Left lung (tissue), 10 donors: ENCODE data around the gene KRTAP9-6. TPM values are rescaled to one million over a fixed set of nuclear protein-coding genes. Genes with fewer than 3 reads are reported as not detected.

ENCODE experiments used
- ATAC-seq: fragments of 200-7000 bp; cut with Tn5 transposase; one replicate; pipeline ENCODE4 v1.9.1; 2020; ENCODE audit warnings: moderate library complexity
- DNase-seq, 4 donors: peaks; one replicate each; pipeline ENCODE4 v3.0.0-alpha.2; 2013 to 2020
- H3K27ac ChIP-seq, 2 donors: fragments of 200-600 bp; sonication (generic) in 1 of 2; one replicate each; pipeline versions ENCODE4 v1.5.0 to v1.8.0; 2020 to 2021
- H3K27me3 ChIP-seq, 2 donors: fragments of 200-600 bp; sonication (generic) in 1 of 2; one replicate each; pipeline versions ENCODE4 v1.5.0 to v1.8.0; 2020 to 2021
- H3K36me3 ChIP-seq, 2 donors: fragments of 200-600 bp; sonication (generic) in 1 of 2; one replicate each; pipeline versions ENCODE4 v1.5.0 to v1.8.0; 2020 to 2021
- H3K4me1 ChIP-seq, 2 donors: fragments of 200-600 bp; one replicate each; pipeline ENCODE4 v1.8.0; 2021
- H3K4me3 ChIP-seq, 2 donors: fragments of 200-600 bp; sonication (generic) in 1 of 2; one replicate each; pipeline versions ENCODE4 v1.5.0 to v1.8.0; 2020 to 2021; ENCODE audit warnings: mild to moderate bottlenecking in 1 of 2
- H3K9me3 ChIP-seq, 2 donors: fragments of 200-600 bp; sonication (generic) in 1 of 2; one replicate each; pipeline versions ENCODE4 v1.5.0 to v1.8.0; 2020 to 2021
- intact Hi-C, 2 donors: fragments of 100-400 bp; cut with DNase I; formaldehyde crosslinking; loops; one replicate each; pipeline versions ENCODE4 v1.11.2 to v1.14.2; 2022
- polyA plus RNA-seq, 6 donors: library from polyadenylated mRNA; unstranded; fragments of 120-200 nt; gene quantifications; one replicate each; pipeline ENCODE4 v1.2.1, GENCODE V29; 2013; ENCODE audit not compliant: insufficient read length in 6 of 6
- total RNA-seq, 2 donors: library from RNA; stranded (reverse); fragmentation: NEBNext Ultra II Directional; extraction: Animal tissue kit (Norgen Biotek cat#: 25700); gene quantifications; one replicate each; pipeline ENCODE4 v1.2.1, GENCODE V29; 2021
- TF ChIP-seq, protein P1 (sequence below), 2 donors: fragments of 200-600 bp; sonication (generic) in 1 of 2; IDR thresholded peaks; one replicate each; pipeline versions ENCODE4 v1.5.0 to v1.8.0; 2021; ENCODE audit warnings: antibody characterized with exemption in 2 of 2
- donor health status: DM: no; HTN: yes; CAD: no.
- donor health status: DM: no; HTN: no; CAD: no.

KRTAP9-6 gene
- total and polyA plus RNA-seq, 8 donors = 0.13 to 0.25 (median 0.23) TPM; not detected in 5

DNA sequence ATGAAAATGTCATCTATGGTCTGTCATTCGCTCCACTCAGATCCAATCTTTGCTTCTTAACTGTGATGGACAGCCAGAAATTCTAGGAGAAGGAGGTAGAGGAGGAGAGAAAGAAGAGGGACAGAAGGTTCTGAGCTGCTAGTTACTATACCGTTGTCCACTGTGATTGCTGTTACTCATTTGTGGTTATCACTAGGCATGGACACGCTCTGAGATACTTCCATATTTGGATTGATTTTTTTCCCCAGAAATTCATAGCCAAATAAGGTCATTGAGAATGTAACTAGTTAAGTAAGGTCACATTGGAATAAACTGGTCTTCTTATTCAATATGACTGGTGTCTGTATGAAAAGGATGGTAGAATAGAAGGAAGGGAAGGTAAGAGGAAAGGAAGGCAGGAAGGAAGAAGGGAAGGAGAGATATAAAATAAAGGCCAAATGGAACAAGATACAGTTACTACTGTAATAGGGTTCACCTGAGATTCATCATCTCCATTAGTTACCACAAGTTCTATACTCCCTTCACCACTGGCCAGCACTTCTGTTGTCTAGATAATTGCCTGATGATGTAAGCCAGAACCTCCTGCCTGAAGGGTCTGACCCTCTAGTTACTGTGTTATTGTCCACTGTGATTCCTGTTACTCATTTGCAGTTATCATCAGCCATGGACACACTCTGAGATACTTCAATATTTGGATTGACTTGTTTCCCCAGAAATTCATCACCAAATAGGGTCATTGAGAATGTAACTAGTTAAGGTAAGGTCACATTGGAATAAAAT, 13.2 kb downstream of the KRTAP9-6 start:
- ATAC-seq (no peak), DNase-seq (no peak)
- TF ChIP-seq, protein P1, sequence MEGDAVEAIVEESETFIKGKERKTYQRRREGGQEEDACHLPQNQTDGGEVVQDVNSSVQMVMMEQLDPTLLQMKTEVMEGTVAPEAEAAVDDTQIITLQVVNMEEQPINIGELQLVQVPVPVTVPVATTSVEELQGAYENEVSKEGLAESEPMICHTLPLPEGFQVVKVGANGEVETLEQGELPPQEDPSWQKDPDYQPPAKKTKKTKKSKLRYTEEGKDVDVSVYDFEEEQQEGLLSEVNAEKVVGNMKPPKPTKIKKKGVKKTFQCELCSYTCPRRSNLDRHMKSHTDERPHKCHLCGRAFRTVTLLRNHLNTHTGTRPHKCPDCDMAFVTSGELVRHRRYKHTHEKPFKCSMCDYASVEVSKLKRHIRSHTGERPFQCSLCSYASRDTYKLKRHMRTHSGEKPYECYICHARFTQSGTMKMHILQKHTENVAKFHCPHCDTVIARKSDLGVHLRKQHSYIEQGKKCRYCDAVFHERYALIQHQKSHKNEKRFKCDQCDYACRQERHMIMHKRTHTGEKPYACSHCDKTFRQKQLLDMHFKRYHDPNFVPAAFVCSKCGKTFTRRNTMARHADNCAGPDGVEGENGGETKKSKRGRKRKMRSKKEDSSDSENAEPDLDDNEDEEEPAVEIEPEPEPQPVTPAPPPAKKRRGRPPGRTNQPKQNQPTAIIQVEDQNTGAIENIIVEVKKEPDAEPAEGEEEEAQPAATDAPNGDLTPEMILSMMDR (IDR thresholded peaks at IDR 0.05) = no peak
- Histone ChIP-seq H3K36me3 (no peaks in the 10 kb centered on the region), H3K4me1 (no peaks in the 10 kb centered on the region), H3K27ac (no peak overlapping the region), H3K9me3 (no peaks in the 10 kb centered on the region), H3K27me3 (peaks cover 0 to 11% of the 10 kb centered on the region in 2 donors), H3K4me3 (no peak overlapping the region)
- intact Hi-C loops = no loop called here

DNA sequence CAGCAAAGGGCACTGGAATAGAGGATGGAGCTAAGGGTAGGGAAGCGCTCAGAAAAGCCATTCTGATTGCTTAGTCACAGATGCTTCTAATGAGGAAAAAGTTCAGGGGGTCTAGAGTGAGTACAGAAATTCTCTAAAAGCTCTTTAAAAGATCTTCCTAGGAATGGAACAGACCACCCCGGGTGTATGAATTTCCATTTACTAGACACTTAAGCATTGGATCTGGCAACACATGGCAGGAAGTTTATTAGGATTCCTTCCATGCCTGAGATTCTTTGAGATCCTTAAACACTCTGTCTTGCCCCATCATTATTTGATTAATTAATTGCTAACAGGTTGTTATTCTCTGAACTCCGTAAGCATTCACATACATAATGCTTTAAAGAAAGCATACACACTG, 18.9 kb downstream of the KRTAP9-6 start:
- DNase-seq = no peak
- Histone ChIP-seq H3K4me1 (peaks cover 0 to 3% of the 10 kb centered on the region in 2 donors), H3K9me3 (no peaks in the 10 kb centered on the region), H3K36me3 (no peaks in the 10 kb centered on the region), H3K27ac (no peak overlapping the region), H3K27me3 (peaks cover 0 to 5% of the 10 kb centered on the region in 2 donors), H3K4me3 (no peak overlapping the region)
- TF ChIP-seq, protein P1 (IDR thresholded peaks at IDR 0.05) = no peak
- ATAC-seq = no peak
- intact Hi-C loops = no loop called here

DNA sequence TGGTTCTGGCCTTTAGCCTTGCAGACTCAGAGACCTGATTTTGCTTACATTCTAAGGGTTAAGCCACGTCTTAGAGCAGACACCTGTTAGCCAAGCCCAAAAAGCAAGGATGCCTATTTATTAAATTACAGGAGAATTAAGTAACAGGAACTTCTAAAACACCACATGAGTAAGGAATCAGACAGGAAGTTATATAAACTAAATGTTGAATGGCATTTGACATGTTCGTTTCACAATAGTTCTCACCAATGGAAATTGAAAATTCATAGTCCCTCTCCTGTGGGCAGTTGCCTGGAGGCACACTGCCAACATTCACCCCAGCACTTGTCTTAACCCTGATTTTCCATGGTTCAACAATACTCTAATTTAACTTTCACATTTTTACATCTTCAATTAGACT, 19.4 kb downstream of the KRTAP9-6 start:
- intact Hi-C loops = no loop called here
- Histone ChIP-seq H3K4me1 (peaks cover 0 to 3% of the 10 kb centered on the region in 2 donors), H3K27me3 (peaks cover 0 to 5% of the 10 kb centered on the region in 2 donors), H3K27ac (no peak overlapping the region), H3K36me3 (no peaks in the 10 kb centered on the region), H3K9me3 (no peaks in the 10 kb centered on the region), H3K4me3 (no peak overlapping the region)
- ATAC-seq = no peak
- TF ChIP-seq, protein P1 (IDR thresholded peaks at IDR 0.05) = no peak
- DNase-seq = no peak

DNA sequence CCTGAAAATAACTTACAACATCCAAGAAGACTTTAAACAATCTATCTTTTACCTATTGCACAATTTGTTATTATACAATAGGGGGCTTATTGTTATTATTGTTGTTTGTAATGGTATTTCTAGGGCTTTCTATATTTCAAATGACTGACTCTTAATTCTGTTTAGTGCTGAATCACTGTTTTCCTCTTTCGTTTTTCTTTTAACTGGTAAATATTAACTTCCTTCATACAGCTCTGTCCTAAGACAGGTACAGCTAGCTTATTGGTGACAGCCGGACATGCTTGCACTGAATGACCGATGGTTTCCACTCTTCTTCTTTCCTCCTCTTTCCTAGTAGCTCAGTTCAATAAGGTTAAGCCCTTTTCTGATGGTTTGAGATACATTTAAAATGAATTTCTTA, 21.9 kb downstream of the KRTAP9-6 start:
- TF ChIP-seq, protein P1 (IDR thresholded peaks at IDR 0.05) = no peak
- no peak overlapping the region for H3K4me3 ChIP-seq
- H3K27ac ChIP-seq = no peak overlapping the region
- ATAC-seq (no peak), DNase-seq (no peak)
- H3K4me1 ChIP-seq = peaks cover 0 to 3% of the 10 kb centered on the region in 2 donors
- intact Hi-C loops = no loop called here
- no peaks in the 10 kb centered on the region for H3K36me3 ChIP-seq
- H3K9me3 ChIP-seq = no peaks in the 10 kb centered on the region
- H3K27me3 ChIP-seq = peaks cover 0 to 12% of the 10 kb centered on the region in 2 donors

DNA sequence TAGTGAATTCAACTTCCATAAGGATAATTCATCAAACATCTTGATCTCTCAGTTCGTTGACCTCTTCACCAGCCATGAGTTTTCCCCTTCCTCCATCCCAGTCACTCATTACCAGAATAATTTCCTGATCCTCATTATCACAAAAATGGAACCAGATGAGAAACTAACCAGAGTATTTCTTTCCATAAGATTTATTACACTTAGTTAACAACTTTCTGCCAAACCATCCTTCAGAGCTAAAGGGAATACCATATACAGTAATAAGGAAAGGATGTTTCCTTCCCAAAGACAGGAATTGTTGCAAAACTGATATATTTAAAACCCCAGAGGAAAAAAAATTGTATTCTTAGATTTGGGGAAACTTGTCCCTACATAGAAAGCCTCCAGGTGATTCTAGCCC, 28.8 kb downstream of the KRTAP9-6 start:
- Histone ChIP-seq H3K36me3 (no peaks in the 10 kb centered on the region), H3K27me3 (peaks cover 0 to 19% of the 10 kb centered on the region in 2 donors), H3K9me3 (no peaks in the 10 kb centered on the region), H3K27ac (no peak overlapping the region), H3K4me1 (no peaks in the 10 kb centered on the region), H3K4me3 (no peak overlapping the region)
- no peak for ATAC-seq
- TF ChIP-seq, protein P1 (IDR thresholded peaks at IDR 0.05) = no peak
- intact Hi-C loops = no loop called here
- DNase-seq = no peak
